GM19395 (cell line): ENCODE data around the gene SNRNP200.

Experiments used
- ATAC-seq: cut with Tn5 transposase; IDR thresholded peaks from one replicate; pipeline ENCODE4 v1.9.1; 2021; ENCODE audit warnings: mild to moderate bottlenecking, moderate library complexity; ENCODE audit not compliant: unreplicated experiment

SNRNP200 gene

GRCh38 chr2:96253006-96253405 lies 52.3 kb downstream of the SNRNP200 start:
- ATAC-seq: no peak

GRCh38 chr2:96252526-96252925 lies 52.8 kb downstream of the SNRNP200 start:
- ATAC-seq: no peak

GRCh38 chr2:96251721-96252292 lies 53.5 kb downstream of the SNRNP200 start:
- no peak for ATAC-seq

GRCh38 chr2:96250188-96250587 lies 55.2 kb downstream of the SNRNP200 start:
- ATAC-seq: no peak

- ATAC-seq: no peak
These were observed 55.7 kb downstream of the SNRNP200 start for GRCh38 chr2:96249654-96250053.

- no peak for ATAC-seq
These were observed 56.7 kb downstream of the SNRNP200 start for GRCh38 chr2:96248624-96249023.

GRCh38 chr2:96247896-96248295 lies 57.5 kb downstream of the SNRNP200 start:
- ATAC-seq: no peak

- ATAC-seq: no peak
These were observed 58.3 kb downstream of the SNRNP200 start for GRCh38 chr2:96247009-96247408.

- no peak for ATAC-seq
These were observed 59.5 kb downstream of the SNRNP200 start for GRCh38 chr2:96245609-96246390.

GRCh38 chr2:96243843-96244242 lies 61.5 kb downstream of the SNRNP200 start:
- ATAC-seq: no peak

- ATAC-seq: peak; percentile 89
These were observed 63.3 kb downstream of the SNRNP200 start for GRCh38 chr2:96241900-96242611.

- ATAC-seq: no peak
These were observed 64.1 kb downstream of the SNRNP200 start for GRCh38 chr2:96241227-96241626.

- ATAC-seq: no peak
These were observed 64.9 kb downstream of the SNRNP200 start for GRCh38 chr2:96240341-96241038.

- no peak for ATAC-seq
These were observed 65.5 kb downstream of the SNRNP200 start for GRCh38 chr2:96239745-96240264.

- ATAC-seq: no peak
These were observed 66.3 kb downstream of the SNRNP200 start for GRCh38 chr2:96239091-96239490.

- no peak for ATAC-seq
These were observed 67.1 kb downstream of the SNRNP200 start for GRCh38 chr2:96238266-96238665.

- ATAC-seq: no peak
These were observed 68.5 kb downstream of the SNRNP200 start for GRCh38 chr2:96236882-96237281.

GRCh38 chr2:96233880-96234316 lies 71.4 kb downstream of the SNRNP200 start:
- ATAC-seq: peak; percentile 95

- no peak for ATAC-seq
These were observed 71.9 kb downstream of the SNRNP200 start for GRCh38 chr2:96233436-96233835.

GRCh38 chr2:96231316-96231715 lies 74.0 kb downstream of the SNRNP200 start:
- no peak for ATAC-seq

GRCh38 chr2:96225016-96225533 lies 80.3 kb downstream of the SNRNP200 start:
- peak; percentile 88 for ATAC-seq
